HCT116 (cell line): ENCODE results near the gene EPHX1. TPM values are rescaled to one million over a fixed set of nuclear protein-coding genes. Genes with fewer than 3 reads are reported as not detected.

Experiments
- ATAC-seq: fragments of 200-7000 bp; cut with Tn5 transposase; 2 replicates; pipeline ENCODE4 v1.9.1; 2020; ENCODE audit warnings: mild to moderate bottlenecking, moderate library complexity
- BruUV-seq: library from RNA; stranded (reverse); fragments of 400-500 nt; replicated peaks from 2 replicates; lab custom pipeline; 2021; lab: Mats Ljungman, UMichigan
- CTCF ChIA-PET: fragments of 300-600 bp; sonication (Branson Sonifier 250); formaldehyde crosslinking; loops from one replicate; lab custom pipeline; 2021; ENCODE audit warnings: antibody characterized with exemption; lab: Charles Lee
- POLR2A ChIA-PET: fragments of 300-600, 350-600 bp; sonication (Branson Sonifier 250); formaldehyde crosslinking; loops from one replicate; lab custom pipeline; 2021; ENCODE audit warnings: antibody characterized with exemption; lab: Charles Lee
- RAD21 ChIA-PET, 2 experiments: fragments of 300-600 bp; sonication (Branson Sonifier 250); formaldehyde crosslinking; loops; one replicate each; lab custom pipeline; 2023; ENCODE audit warnings: low total read pairs in 2 of 2; ENCODE audit not compliant: uncharacterized antibody in 2 of 2, unreplicated experiment in 2 of 2, low non-redundant PET in 1 of 2; lab: Charles Lee
- DNase-seq: peaks from one replicate; pipeline ENCODE4 v3.0.0-alpha.2; 2010; ENCODE audit warnings: low read depth, low spot score
- H2AFZ ChIP-seq: fragments of 200-600 bp; shearing (Covaris generic), sonication (generic); 2 replicates; pipeline ENCODE4 v1.6.1; 2017; ENCODE audit warnings: low read depth, mixed run types, mixed read lengths, antibody characterized with exemption, low read length; ENCODE audit not compliant: poor library complexity, severe bottlenecking
- H3K27ac ChIP-seq: 2 replicates; pipeline ENCODE4 v1.5.1; 2012; ENCODE audit warnings: low read depth, low read length
- H3K27me3 ChIP-seq: fragments of 200-600 bp; sonication (generic); 2 replicates; pipeline ENCODE4 v1.6.1; 2016; ENCODE audit warnings: mixed run types, low read length, mixed read lengths; ENCODE audit not compliant: insufficient read depth
- H3K36me3 ChIP-seq, 2 experiments: fragments of 200-500 bp in 1 of 2; fragments of 200-600 bp in 1 of 2; sonication (Bioruptor generic) in 1 of 2; sonication (generic) in 1 of 2; 2 replicates each; pipeline versions ENCODE4 v1.5.1 to v1.6.1; 2014 to 2016; ENCODE audit warnings: low read length in 2 of 2, inconsistent platforms in 1 of 2, mixed read lengths in 1 of 2, mixed run types in 1 of 2; ENCODE audit not compliant: insufficient read depth in 2 of 2, control insufficient read depth in 1 of 2
- H3K4me1 ChIP-seq, 2 experiments: fragments of 200-600 bp in 1 of 2; sonication (generic) in 1 of 2; 2 replicates each; pipeline versions ENCODE4 v1.5.1 to v1.6.1; 2012 to 2017; ENCODE audit warnings: low read length in 2 of 2, inconsistent platforms in 1 of 2, mild to moderate bottlenecking in 1 of 2, mixed read lengths in 1 of 2, mixed run types in 1 of 2, moderate library complexity in 1 of 2; ENCODE audit not compliant: insufficient read depth in 2 of 2, control insufficient read depth in 1 of 2
- H3K4me2 ChIP-seq: fragments of 200-600 bp; sonication (generic); 2 replicates; pipeline ENCODE4 v1.6.1; 2017; ENCODE audit warnings: mixed run types, low read length, mixed read lengths
- H3K4me3 ChIP-seq, 2 experiments: fragments of 200-600 bp in 1 of 2; sonication (generic) in 1 of 2; replicated peaks in 1 of 2; 2 replicates each; pipeline ENCODE4 v1.5.1; 2011 to 2016; ENCODE audit warnings: low read length in 2 of 2, control low read depth in 1 of 2, low read depth in 1 of 2, mild to moderate bottlenecking in 1 of 2, mixed read lengths in 1 of 2, mixed run types in 1 of 2
- H3K79me2 ChIP-seq: fragments of 200-600 bp; sonication (generic); 2 replicates; pipeline ENCODE4 v1.6.1; 2017; ENCODE audit warnings: mild to moderate bottlenecking, mixed run types, low read length, moderate library complexity, mixed read lengths; ENCODE audit not compliant: insufficient read depth
- H3K9ac ChIP-seq: fragments of 200-600 bp; sonication (generic); 2 replicates; pipeline ENCODE4 v1.6.1; 2016; ENCODE audit warnings: low read length, mixed read lengths
- H3K9me2 ChIP-seq: fragments of 200-600 bp; sonication (generic), shearing (Covaris generic); 2 replicates; pipeline ENCODE4 v1.6.1; 2017; ENCODE audit warnings: mixed run types, mild to moderate bottlenecking, moderate library complexity; ENCODE audit not compliant: insufficient read depth
- H3K9me3 ChIP-seq, 2 experiments: fragments of 200-500 bp in 1 of 2; fragments of 200-600 bp in 1 of 2; sonication (Bioruptor generic) in 1 of 2; sonication (generic) in 1 of 2; 2 replicates each; pipeline ENCODE4 v1.6.1; 2014 to 2017; ENCODE audit warnings: low read length in 2 of 2, mixed read lengths in 2 of 2, inconsistent platforms in 1 of 2, low read depth in 1 of 2, mild to moderate bottlenecking in 1 of 2, mixed run types in 1 of 2, moderate library complexity in 1 of 2; ENCODE audit not compliant: control insufficient read depth in 1 of 2, insufficient read depth in 1 of 2
- H4K20me1 ChIP-seq: fragments of 200-600 bp; sonication (generic), shearing (Covaris generic); 2 replicates; pipeline ENCODE4 v1.6.1; 2017; ENCODE audit warnings: mixed run types, mild to moderate bottlenecking, moderate library complexity; ENCODE audit not compliant: insufficient read depth
- CEBPB ChIP-seq: IDR thresholded peaks from 2 replicates; pipeline ENCODE4 v1.6.1; 2012; ENCODE audit warnings: low read depth
- EGR1 ChIP-seq: IDR thresholded peaks from 2 replicates; pipeline ENCODE4 v1.6.1; 2012; ENCODE audit warnings: low read depth
- EZH2 ChIP-seq: fragments of 200-600 bp; sonication (generic); IDR thresholded peaks from 2 replicates; pipeline ENCODE4 v1.6.1; 2017; ENCODE audit warnings: antibody characterized with exemption, mixed run types
- EZH2phosphoT487 ChIP-seq: fragments of 200-600 bp; IDR thresholded peaks from 2 replicates; pipeline ENCODE4 v1.6.1; 2018; ENCODE audit warnings: antibody characterized with exemption, borderline replicate concordance
- FOSL1 ChIP-seq: IDR thresholded peaks from 2 replicates; pipeline ENCODE4 v1.6.1; 2012; ENCODE audit warnings: low read depth
- POLR2A ChIP-seq: IDR thresholded peaks from 2 replicates; pipeline ENCODE4 v1.7.0; 2011; ENCODE audit warnings: borderline replicate concordance; ENCODE audit not compliant: insufficient read depth, insufficient read length; ENCODE audit errors: extremely low read depth
- POLR2AphosphoS5 ChIP-seq: IDR thresholded peaks from 2 replicates; pipeline ENCODE4 v1.6.1; 2011; ENCODE audit warnings: mild to moderate bottlenecking, low read depth, low read length, moderate library complexity
- RAD21 ChIP-seq: IDR thresholded peaks from 2 replicates; pipeline ENCODE4 v1.6.1; 2012; ENCODE audit warnings: low read depth, mild to moderate bottlenecking
- SP1 ChIP-seq: IDR thresholded peaks from 2 replicates; pipeline ENCODE4 v1.6.1; 2012; ENCODE audit warnings: low read depth
- ZFX ChIP-seq: fragments of 450-650 bp; IDR thresholded peaks from 2 replicates; pipeline ENCODE4 v1.6.1; 2017
- intact Hi-C: fragments of 100-400 bp; cut with micrococcal nuclease; formaldehyde crosslinking; loops from 2 replicates; pipeline ENCODE4 v1.10.0; 2022
- total RNA-seq: library from RNA; stranded (reverse); gene quantifications from one replicate; pipeline ENCODE4 v1.2.1, GENCODE V29; 2021; ENCODE audit not compliant: unreplicated experiment
- TF ChIP-seq, protein P1 (sequence below): IDR thresholded peaks from 2 replicates; pipeline ENCODE4 v1.6.1; 2011; ENCODE audit warnings: mild to moderate bottlenecking, low read length, moderate library complexity; ENCODE audit not compliant: insufficient replicate concordance; ENCODE audit errors: extremely low read depth
- TF ChIP-seq, protein P2 (sequence below), 3 experiments: fragments of 200-600 bp in 1 of 3; sonication (generic) in 1 of 3; IDR thresholded peaks in 2 of 3; conservative IDR thresholded peaks in 1 of 3; 2 replicates each; pipeline ENCODE4 v1.5.1; 2012 to 2017; ENCODE audit warnings: low read depth in 2 of 3, low read length in 2 of 3, antibody characterized with exemption in 1 of 3, borderline replicate concordance in 1 of 3, control low read depth in 1 of 3, mild to moderate bottlenecking in 1 of 3, mixed read lengths in 1 of 3, mixed run types in 1 of 3, moderate library complexity in 1 of 3; ENCODE audit not compliant: insufficient read depth in 1 of 3
- TF ChIP-seq, protein P3 (sequence below): IDR thresholded peaks from 2 replicates; pipeline ENCODE4 v1.6.1; 2012; ENCODE audit warnings: low read depth

EPHX1 gene
- total RNA-seq, 1 experiment from 2014 or later = 44.6 TPM

DNA sequence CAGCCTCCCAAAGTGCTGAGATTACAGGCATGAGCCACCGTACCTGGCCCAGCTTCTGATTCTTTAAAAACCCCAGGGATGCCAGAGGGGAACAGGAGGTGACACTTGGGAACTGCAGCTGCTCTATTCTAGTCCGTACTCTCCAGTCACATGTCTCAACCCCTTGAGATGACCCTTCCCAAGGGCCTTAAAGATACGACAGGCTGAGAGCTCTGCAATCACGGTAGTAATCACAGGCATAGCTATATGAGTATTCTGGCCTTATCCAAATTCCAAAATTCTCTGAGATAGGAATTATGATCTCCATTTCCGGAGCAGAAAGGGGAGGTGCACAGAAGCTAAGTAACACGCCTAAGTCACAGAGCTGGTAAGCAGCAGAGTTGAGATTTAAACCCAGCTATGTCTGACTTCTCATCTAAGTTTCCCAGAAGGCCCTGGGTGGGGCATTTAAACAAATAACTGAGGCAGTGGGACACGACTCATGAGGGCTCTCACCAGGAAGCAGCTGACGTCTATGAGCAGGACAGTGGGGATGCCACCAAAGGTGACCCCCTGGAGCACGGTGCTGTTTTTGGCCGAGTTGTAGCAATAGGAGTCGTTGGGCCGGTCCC is 67.1 kb downstream of the EPHX1 start:
- POLR2A ChIA-PET = no interaction called here
- Histone ChIP-seq H3K79me2 (no peaks in the 10 kb centered on the region), H3K4me1 (peaks cover 56 to 83% of the 10 kb centered on the region in 2 experiments), H3K27ac (no peak overlapping the region; the same call in 1 of the 2 replicates), H3K9ac (no peak overlapping the region), H3K4me2 (0 out of 2 replicates have a peak overlapping the region, but pooled peaks have one; percentile 12), H3K9me2 (no peaks in the 10 kb centered on the region), H3K4me3 (no peak overlapping the region), H4K20me1 (no peaks in the 10 kb centered on the region), H3K27me3 (no peaks in the 10 kb centered on the region), H2AFZ (no peak overlapping the region), H3K9me3 (no peaks in the 10 kb centered on the region), H3K36me3 (peaks cover 0 to 12% of the 10 kb centered on the region in 2 experiments; a peak in 2 of 4 replicates)
- ATAC-seq (no peak), DNase-seq (no peak)
- no TSS peak for BruUV-seq
- CTCF ChIA-PET = interaction anchor here (0.6 to 1.8 kb wide), 2 partner anchors 29 to 34 kb away, joined by 4 to 5 read pairs; no protein-coding TSS in a partner anchor
- RAD21 ChIA-PET = no interaction called here
- intact Hi-C loops = no loop called here
- TF ChIP-seq, protein P1, sequence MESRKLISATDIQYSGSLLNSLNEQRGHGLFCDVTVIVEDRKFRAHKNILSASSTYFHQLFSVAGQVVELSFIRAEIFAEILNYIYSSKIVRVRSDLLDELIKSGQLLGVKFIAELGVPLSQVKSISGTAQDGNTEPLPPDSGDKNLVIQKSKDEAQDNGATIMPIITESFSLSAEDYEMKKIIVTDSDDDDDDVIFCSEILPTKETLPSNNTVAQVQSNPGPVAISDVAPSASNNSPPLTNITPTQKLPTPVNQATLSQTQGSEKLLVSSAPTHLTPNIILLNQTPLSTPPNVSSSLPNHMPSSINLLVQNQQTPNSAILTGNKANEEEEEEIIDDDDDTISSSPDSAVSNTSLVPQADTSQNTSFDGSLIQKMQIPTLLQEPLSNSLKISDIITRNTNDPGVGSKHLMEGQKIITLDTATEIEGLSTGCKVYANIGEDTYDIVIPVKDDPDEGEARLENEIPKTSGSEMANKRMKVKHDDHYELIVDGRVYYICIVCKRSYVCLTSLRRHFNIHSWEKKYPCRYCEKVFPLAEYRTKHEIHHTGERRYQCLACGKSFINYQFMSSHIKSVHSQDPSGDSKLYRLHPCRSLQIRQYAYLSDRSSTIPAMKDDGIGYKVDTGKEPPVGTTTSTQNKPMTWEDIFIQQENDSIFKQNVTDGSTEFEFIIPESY = no peak
- TF ChIP-seq FOSL1 (no peak), ZFX (no peak), POLR2A (no peak), EGR1 (no peak), SP1 (no peak), EZH2phosphoT487 (no peak), POLR2AphosphoS5 (no peak), CEBPB (no peak), EZH2 (no peak), RAD21 (no peak)
- TF ChIP-seq, protein P2, sequence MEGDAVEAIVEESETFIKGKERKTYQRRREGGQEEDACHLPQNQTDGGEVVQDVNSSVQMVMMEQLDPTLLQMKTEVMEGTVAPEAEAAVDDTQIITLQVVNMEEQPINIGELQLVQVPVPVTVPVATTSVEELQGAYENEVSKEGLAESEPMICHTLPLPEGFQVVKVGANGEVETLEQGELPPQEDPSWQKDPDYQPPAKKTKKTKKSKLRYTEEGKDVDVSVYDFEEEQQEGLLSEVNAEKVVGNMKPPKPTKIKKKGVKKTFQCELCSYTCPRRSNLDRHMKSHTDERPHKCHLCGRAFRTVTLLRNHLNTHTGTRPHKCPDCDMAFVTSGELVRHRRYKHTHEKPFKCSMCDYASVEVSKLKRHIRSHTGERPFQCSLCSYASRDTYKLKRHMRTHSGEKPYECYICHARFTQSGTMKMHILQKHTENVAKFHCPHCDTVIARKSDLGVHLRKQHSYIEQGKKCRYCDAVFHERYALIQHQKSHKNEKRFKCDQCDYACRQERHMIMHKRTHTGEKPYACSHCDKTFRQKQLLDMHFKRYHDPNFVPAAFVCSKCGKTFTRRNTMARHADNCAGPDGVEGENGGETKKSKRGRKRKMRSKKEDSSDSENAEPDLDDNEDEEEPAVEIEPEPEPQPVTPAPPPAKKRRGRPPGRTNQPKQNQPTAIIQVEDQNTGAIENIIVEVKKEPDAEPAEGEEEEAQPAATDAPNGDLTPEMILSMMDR (IDR thresholded peaks at IDR 0.05 in 2 of 3, conservative IDR thresholded peaks at IDR 0.05 in 1 of 3; ENCODE audit: borderline replicate concordance in 1 of 3, insufficient read depth in 1 of 3, low read depth in 2 of 3, low read length in 2 of 3) = no peak
- TF ChIP-seq, protein P3, sequence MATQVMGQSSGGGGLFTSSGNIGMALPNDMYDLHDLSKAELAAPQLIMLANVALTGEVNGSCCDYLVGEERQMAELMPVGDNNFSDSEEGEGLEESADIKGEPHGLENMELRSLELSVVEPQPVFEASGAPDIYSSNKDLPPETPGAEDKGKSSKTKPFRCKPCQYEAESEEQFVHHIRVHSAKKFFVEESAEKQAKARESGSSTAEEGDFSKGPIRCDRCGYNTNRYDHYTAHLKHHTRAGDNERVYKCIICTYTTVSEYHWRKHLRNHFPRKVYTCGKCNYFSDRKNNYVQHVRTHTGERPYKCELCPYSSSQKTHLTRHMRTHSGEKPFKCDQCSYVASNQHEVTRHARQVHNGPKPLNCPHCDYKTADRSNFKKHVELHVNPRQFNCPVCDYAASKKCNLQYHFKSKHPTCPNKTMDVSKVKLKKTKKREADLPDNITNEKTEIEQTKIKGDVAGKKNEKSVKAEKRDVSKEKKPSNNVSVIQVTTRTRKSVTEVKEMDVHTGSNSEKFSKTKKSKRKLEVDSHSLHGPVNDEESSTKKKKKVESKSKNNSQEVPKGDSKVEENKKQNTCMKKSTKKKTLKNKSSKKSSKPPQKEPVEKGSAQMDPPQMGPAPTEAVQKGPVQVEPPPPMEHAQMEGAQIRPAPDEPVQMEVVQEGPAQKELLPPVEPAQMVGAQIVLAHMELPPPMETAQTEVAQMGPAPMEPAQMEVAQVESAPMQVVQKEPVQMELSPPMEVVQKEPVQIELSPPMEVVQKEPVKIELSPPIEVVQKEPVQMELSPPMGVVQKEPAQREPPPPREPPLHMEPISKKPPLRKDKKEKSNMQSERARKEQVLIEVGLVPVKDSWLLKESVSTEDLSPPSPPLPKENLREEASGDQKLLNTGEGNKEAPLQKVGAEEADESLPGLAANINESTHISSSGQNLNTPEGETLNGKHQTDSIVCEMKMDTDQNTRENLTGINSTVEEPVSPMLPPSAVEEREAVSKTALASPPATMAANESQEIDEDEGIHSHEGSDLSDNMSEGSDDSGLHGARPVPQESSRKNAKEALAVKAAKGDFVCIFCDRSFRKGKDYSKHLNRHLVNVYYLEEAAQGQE = no peak
